HG02588 (cell line): ENCODE measurements around the gene NF2.

ENCODE experiments used
- ATAC-seq: cut with Tn5 transposase; IDR thresholded peaks from one replicate; pipeline ENCODE4 v1.9.1; 2021; ENCODE audit warnings: mild to moderate bottlenecking, moderate library complexity; ENCODE audit not compliant: unreplicated experiment

NF2 gene

DNA sequence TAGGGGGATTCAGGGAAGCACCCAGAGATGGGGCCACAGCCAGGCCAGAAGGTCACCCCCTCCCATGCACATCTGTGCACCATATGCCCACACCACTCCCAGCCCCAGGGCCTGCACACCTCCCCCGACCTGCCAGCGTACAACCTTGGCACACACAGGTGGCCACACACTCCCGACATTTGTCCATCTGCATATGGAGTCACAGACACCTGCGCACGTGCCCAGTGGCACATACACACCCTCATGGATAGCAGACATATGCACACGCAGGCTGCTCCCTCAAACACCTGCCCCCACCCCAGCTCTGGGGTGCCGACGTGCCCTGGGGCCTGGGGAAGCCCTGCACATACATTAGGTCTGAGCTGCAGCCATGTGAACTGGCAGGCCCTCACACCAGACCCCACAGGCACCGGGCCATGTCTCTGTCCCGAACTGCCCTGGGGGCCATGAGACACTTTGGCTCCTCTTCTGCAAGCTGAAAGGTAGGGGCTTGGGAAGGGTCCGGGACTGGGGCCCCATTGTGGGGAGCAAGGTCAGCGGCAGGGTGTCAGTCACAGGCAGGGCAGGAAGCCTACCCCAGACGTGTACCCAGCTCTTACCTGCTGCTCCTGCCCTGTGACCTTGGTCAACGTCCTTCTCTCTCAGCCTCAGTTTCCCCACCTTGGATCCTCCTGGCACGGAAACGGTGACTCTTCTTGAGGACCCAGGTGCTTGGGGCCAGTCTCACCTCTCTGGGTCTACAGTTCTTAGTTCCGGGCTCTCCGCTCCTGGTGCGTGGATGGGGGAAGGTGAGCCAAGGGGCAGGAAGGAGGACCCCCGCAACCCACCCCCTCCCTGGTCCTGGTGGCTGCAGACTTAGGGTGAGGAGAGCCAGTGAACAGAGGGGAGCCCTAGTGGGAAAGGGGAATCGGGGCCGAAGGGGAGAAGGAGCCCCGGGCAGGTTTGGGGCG is 115.8 kb downstream of the NF2 start:
- ATAC-seq = no peak

DNA sequence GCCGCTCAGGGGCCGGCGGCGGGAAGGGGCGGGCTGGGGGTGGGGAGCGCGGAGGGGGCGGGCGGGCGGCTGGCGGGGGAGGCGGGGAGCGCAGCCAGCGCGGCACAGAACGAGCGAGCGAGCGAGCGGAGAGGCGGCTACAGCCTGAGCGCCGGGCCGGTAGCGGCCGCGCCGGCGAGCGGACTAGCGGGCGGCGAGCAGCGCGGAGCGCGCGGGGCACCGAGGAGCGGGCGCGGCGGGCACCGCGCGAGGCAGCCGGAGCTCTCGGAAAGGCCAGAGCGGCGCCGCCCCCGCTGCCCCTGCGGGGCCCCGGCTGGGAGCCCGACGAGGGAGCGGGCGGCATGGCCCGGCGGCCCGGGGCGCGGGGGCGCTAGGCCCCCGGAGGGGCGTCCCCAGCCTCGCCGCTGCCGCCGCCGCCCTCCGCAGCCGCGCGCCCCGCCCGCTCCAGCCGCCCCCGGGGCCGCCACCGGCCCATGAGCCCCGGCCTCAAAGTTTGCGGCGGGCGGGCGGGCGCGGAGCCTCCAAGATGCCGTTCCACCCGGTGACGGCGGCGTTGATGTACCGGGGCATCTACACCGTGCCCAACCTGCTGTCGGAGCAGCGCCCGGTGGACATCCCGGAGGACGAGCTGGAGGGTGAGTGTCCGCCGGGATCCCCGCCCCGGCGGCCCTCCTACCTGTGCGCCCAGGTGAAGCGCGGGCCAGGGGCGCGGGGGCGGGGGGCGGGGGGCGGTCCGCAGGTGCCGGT is 116.6 kb downstream of the NF2 start, which contains the start of gene CABP7:
TSS of gene CABP7 (plus strand) at position 105 of the 747 bp plus-strand sequence. CDS start at position 527, 422 bp downstream.
- no peak for ATAC-seq

DNA sequence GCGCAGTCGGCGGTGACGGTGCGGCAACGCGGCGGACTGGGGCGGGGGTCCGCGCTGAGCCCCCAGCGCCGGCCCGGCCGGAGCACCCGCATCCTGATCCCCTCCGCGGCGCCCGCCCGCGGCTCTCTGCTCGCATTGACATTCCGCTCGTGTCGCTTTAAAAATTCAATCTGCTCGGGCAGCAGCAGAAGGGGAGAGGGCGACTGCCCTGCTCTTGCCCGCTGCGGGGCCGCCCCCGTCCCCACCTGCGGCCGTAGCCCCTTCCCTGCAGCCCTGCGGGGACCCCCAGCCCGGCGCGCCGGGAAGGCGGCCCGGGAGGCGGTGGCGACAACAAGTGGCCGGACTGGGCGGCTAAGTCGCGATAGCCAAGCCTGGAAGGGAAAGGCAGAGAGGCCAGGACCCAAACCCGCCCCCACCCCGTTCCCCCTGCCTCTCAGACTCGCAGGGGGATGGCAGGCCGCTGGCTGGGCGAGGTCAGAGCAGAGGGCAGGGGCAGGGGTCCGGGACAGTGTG is 117.4 kb downstream of the NF2 start:
- ATAC-seq = no peak

DNA sequence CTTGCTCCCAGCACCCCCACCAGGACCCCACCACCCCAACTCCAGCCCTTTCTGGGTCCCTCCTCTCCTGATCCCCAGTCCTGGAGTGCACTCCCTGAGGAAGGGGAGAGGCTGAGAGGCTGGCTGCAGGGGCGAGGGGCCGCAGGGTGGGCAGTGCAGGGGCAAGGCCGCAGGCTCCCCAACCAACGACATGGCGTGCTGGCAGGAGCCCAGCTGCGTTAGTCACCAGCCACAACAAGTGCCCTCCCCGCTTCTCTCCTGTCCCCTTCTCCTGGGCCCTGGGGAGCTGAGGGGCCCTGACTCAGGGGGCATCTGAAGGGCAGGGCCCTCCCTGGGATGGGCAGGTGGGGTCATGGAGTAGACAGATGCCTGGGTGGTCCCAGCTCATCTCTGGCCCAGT is 118.7 kb downstream of the NF2 start:
- ATAC-seq = no peak

DNA sequence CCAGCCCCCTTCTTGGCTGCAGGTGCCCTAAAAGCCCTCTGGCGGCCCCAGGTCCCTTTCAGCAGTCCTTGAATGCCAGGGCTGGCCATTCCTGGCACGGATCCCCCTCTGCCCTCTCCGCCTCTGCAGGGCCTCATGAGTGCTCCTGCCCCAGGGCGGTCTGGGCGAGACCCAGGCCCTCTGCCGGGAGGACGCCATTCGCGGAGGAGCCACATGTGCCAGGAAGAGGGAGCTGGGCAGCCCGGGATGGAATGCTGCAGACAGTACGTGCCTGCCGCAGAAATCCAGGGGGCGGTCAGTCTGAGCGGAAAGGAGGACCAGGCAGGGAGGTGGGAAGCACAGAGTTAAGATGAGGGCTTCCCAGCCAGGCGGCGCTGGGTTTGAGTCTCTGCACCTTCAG is 119.2 kb downstream of the NF2 start:
- no peak for ATAC-seq

DNA sequence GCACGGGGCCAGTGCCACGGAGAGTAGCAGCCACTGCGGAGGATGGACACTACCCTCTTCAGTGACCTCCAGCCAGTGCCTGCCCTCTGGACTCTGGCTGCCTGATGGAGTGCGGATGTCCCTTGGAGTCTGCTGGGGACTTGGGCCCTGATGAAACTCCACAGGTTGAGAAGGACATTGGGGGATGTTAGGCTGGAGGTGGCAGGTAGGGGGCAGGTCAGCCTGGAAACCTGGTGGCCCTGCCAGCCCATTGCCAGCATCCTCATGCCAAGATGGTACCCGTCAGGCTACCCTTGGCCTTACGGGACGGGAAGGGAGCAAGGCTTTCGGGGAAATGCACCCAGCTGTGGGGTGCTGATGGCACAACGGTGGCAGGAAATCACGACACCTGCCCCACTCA is 120.3 kb downstream of the NF2 start:
- ATAC-seq = no peak

DNA sequence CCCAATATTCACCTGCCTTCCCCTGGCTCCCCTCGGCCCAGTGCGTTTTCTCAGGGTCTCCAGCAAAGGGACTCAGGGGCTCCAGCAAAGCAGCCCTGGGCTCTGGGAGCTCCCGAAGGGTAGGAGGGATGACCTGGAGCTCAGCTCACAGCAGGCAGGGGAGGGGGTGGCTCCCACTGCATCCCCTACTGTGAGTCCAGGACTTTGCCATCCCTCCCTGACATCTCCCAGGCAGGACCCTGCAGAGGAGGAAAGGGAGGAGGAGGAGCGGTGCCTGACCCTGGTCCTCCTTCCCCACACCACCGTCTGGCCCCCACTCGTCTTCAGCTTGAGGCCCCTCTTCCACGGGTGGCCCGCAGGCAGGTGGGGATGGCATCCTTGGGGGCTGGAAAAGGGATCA is 121.4 kb downstream of the NF2 start:
- no peak for ATAC-seq

DNA sequence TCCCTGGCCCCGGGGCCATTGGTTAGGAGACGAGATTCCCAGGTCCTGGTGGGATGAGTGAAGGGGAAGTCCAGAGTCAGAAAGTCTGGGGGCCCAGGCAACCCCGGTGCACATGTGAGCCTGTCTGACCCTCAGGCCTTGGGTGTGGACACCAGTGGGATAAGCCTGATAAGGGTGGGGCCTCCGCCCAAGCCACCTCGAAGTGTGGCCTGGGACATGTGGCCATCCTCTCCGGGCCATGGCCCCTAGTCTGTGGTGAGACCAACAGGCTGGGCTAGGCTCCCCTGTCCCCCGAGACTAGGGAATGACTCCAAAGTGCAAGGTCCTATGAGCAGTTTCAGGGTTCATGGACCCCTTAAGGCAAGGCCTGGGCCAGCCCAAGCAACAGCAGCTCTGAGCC is 122.7 kb downstream of the NF2 start:
- ATAC-seq = no peak

DNA sequence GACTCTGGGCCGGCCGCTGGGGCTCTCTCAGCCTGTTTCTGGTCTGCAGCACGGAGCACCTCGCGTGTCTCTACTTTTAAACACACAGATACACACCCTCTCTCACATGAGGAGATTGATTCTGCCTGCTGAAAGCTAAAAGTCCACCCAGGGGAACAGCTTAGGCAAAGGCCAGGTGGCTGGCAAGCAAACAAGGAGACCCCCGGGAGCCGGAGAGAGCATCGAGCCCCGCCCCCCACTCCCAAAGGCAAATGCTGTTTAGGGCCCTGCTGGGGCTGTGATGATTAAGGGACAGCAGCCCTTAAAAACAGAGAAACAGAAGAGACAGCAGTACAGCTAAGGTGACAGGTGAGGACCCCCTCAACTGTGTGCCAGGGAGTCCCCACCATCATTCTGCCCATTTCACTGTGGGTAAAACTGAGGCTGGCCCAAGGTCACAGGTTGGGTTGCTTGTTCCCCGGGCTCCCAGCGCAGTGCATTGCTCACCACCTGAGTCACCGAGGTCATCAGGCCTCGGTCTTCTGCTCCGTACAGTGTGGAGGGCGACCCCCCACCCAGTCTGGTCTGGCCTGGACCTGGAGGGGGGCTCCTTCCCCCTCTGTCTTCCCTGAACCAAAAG is 123.2 kb downstream of the NF2 start:
- ATAC-seq = no peak

DNA sequence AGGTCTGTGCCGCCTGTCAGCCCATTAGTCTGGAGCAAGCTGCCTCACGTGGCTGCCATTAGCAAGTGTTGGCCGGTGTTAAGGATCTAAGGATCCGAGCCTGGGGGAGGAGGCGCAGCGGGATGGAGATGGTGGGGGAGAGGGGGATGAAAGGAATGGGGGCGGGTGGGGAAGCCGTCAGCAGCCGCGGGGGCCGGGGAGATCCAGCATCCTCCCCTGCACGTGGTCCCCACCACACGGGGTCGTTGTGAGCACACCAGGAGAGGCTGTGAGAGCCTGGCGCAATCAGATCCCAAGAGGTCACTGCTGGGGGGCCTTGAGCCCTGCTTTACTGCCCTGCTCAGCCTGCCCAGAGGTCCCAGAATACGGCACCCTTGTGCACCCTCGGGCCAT is 123.7 kb downstream of the NF2 start:
- no peak for ATAC-seq

DNA sequence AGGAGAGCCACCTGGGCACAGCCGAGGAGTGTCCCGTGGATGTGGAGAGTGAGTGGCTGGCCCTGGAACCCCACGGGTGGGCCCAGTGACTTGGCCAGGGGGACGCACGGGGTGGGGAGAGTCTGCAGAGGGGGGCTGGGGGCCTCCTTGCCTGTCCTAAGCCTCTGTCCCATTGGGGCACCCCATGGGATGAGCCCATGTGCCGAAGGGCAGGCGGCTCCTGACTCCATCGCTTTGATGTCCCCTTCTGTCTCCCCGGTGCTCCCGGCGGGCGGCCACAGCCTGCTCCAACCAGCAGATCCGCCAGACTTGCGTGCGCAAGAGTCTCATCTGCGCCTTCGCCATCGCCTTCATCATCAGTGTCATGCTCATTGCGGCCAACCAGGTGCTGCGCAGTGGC is 125.7 kb downstream of the NF2 start:
- ATAC-seq = no peak

DNA sequence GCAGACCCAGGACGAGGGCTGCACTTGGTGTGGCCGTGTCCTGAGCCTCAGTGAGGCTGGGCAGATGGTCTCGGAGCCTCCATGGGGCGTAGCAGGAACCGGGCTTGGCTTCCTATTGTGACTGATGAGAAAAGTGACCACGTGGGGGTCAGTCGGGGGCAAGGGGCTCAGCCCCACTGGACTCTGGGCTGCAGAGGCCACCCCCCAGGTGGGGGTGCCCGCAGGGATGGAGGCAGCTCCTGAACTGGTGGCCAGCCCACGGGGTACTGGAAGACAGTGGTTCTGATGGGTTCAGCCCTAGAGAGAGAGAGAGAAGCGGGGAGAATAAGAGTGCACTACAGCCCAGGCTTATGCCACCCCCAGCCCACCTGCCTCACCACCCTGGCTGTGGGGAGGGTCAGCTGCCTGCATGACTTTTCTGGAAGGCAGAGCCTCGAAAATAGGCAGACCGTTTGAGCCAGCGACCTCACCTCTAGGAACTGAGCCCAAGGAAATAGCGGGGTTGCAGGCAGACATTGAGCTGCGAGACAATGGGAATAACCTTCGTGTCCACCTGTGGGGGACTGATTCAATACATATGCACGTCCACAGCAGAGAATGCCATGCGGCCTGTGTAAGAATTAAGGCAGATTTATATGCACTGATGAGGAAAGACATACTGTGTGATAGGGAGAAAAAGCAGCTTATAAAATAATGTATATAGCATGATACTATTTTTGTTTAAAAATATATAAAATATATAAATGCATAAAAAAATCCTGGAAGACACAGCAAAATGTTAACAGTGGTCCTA is 127.8 kb downstream of the NF2 start:
- no peak for ATAC-seq

DNA sequence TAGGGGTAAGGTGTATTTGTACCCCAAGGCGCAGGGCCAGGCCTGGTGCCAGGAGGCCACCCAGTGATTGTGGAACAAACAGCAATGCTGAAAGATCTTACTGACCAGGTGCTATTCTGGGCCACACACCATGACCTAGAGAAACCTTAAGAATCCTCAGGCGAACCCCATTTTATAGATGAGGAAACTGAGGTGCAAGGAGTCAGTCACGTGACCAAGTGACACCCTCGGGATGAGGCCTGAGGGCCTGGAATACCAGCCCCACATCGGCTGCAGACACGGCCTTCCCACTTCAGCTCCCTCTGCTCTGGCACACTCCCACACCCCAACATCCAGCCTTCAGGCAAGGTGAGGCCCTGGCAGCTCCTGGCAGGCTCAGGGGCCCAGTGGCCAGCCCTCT is 129.4 kb downstream of the NF2 start:
- no peak for ATAC-seq

DNA sequence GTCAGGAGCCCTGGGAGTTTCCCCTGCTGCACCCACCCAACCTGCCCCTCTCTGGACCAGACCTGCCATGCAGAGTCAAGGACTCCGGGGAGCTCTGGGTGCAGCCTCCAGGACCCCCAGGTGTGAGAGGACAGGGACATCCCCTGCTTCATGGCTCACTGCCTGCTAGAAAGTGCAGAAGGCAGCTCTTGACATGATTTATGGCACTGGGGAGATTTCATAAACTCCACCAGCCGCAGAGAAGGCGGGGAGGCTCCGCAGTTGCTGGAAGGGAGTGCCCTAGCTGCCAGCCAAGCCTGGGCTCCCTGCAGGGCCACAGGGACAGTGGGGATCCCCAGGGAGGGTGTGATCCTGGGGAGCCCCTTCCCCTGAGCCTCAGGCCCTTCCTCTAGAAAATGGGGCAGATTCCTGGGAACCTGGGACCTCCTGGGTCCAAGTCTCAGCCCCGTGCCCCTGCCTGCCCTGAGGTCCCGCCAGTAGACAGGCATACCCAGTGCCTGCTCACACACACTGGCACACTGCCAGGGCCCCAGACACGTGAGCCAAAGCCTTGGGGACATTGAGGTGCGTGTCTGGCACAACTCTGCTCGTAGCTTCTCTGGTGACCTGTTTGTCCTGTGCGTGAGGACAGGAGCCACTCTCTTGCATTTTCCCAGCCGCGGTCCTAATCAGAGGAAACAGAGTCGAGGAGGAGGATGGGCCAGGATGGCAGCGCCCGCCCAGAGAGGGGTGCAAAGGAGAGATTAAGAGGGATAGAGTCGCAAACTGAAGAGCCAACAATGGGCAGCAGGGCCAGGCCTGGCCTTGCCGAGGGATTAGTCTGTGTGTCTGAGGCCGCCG is 130.1 kb downstream of the NF2 start:
- ATAC-seq = no peak

DNA sequence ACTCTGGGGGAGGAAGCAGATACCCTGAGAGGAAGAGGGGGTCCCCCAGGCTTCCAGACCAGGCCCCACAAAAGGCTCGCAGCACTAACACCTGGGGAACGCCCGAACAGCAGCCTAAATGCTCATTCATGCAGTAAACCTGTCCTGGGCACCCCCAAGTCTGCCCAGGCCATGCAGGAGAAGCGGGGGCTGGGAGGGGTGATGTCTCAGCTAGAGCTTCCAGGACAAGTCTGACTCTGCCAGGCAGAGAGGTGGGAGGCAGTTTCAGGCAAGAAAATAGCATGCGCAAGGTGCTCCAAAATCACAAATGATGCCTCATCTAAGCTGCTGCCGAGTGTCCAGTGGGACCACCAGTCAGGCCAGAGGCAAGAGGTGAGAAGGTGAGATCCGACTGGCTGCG is 131.0 kb downstream of the NF2 start:
- no peak for ATAC-seq

DNA sequence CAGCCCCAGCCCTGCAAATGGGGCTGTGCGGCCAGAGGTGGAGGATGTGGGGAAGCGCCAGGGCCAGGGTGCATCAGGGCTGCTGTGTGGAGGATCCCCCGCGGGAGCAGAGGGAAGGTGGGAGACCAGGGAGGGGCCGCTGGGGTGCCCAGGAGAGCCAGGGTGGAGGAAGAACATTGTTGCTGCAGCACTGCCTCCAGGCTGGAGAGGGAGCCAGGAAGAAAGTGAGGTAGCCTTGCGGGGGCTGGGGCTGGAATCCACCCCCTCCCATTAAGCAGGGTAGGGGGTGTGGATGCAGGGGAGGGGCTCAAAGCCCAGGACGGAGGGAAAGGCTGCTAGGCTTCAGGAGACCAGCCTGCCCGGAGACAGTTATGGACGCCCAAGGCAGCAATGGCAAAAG is 131.4 kb downstream of the NF2 start:
- ATAC-seq = no peak

DNA sequence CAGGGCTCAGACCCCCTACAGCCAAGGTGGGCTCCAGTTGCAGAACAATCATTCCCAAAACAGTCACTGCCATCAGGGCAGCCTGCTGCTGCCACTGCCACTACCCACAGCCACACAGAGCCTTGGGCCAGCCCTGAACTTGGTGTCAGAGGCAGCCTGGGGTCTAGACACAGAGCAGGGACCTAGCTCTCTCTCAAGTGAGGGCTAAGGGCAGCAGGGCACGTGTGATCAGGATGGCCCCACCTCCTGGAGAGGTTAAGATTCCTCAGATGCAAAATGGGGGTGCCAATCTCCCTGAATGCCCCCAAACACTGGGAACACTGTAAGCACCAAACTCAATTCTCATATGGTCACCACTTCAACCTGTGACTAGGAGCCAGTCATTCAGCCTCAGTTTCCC is 132.0 kb downstream of the NF2 start:
- ATAC-seq = no peak

DNA sequence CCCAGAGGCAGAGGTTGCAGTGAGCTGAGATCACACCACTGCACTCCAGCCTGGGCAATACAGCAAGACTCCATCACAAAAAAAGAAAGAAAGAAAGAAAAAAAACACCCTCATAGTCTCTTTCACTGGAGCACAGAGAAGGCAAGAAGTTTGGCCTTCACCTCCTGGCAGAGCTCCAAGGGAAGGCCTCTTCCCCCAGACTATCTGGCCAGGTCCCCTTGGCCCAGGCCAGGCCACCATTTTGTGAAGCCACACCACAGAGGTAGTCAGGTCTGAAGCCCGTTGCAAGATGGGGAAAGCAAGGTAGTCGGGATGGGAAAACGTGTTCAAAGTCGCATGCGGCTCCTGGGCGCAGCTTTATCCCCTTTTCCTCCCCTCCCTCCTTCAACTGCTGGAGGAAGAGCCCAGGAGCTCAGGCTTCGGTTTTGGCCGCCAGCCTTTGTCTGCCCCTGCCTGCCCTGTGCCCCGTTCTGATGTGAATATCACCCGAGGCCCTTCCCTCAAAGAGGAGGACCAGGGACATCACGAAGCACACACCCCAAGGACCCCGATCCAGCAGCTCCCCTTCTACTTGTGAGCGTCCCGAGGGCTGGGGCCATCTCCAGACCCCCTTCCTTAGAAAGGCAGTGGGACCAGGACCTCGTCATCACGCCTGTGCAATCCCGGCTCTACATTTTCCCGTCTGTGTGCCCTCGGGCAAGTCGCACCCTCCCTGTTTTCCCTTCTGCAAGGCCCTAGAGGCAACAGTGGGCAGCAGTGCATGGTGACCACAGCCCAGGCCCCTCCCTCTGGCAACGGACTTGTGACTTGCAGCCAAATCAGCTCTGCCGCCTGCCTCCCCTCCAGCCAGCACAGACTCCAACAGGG is 134.1 kb downstream of the NF2 start:
- no peak for ATAC-seq
